DMS153 treated with DMSO at 0.1 percent for 48 hours (cell line): Measurements from ENCODE around the gene DUSP28.
"Not testable (repeated sequence)": the region's sequence is repeated elsewhere in the genome, so short reads cannot be mapped to it uniquely, and the experiment has no call there.

ENCODE experiments used
- DNase-seq: peaks from one replicate; lab custom pipeline; 2025; ENCODE audit not compliant: unreplicated experiment; lab: John Stamatoyannopoulos, UW

The DUSP28 gene

GRCh38 chr2:240527153-240527750 lies 32.9 kb upstream of the DUSP28 start:
- no peak for DNase-seq

DNA sequence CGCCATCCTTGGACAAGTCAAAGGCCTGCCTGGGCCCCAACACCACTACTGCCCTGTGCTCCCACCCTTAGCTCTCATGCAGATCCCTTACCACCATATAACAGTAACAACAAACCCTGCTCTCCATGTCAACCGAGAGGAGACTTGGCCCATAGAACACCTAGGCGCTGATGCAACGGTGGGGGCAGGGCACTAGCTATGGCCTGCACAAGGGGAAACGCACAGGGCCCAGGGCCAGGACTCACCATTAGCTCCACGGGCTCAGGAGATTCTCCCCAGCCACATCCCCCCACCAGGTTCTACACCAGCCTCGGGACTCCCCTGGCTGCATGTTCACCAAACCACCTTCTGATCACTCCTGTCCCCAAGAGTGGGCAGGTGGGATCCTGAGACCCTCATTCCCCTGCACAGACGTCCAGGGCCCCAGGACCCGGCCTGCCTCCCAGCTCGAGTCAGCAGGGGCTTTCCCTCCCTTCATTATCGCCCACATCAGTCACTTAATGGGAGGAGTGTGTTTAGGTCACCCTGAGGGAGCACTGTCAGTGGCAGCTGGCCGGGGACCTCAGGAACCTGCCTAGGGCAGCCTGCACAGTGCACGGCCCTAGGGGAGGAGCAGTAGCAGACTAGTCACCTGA lies 31.6 kb upstream of the DUSP28 start:
- DNase-seq: no peak

DNA sequence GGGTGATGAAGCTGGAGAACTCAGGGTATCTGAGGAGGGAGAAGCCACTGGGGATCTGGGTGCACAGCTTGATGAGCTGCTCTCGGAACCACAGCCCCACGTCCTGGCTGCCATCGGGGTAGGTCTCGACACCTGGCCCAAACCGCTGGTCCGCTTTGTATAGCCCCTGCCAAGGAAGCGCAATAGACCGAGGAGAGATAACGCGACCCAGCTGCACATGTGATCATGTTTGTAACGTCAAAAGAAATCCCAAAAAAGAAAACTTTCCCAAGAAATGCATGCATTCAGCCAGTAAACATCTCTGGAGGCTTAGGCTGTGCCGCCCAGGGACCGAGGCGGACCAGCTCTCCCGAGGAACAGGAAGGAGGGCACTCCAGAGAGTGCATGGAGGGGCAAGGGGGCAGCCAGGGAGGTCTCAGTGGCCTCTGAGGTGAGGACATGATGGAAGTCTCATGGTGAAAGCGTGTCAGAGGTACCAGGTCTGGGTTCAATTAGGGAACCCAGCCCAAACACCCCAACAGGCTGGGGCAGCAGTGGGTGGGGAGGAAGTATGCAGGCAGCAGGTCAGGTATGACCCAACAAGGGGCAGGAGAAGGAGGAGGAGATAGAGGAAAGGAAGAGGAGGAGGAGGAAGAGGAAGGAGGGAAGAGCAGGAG lies 30.7 kb upstream of the DUSP28 start:
- no peak for DNase-seq

- DNase-seq: no peak
Observed at GRCh38 chr2:240530181-240530580, 30.0 kb upstream of the DUSP28 start.

- DNase-seq: no peak
Observed at GRCh38 chr2:240531038-240531437, 29.1 kb upstream of the DUSP28 start.

DNA sequence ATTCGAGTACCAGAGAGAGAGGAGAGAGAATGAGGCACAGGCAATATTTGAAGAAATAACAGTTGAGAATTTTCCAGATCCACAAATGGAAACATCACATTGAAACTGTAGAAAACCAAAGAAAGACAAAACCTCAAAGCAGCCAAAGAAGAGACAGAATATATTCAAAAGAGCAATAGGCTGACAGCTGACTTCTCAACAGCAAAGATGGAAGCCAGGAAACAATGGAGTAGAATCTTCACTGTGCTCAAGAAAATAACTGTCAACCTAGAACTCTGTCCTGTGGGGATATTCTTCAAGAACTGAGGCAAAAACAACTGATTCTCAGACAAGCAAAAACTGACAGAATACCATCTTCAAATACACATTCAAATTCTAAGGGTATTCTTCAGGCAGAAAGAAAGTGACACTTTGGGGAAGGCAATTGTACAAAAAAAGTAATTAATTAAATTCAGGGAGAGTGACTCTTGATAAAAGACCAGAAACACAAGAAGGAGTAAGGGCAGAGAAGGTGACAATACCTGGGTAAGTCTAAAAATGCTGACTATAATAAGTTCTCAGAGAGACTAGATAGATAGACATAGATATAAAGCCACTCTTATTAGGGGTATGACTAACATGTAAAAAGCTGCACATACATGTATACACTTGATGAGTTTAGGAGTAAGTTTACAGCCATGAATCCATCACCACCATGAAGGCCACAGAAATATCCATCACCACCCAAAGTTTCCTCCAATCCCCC lies 28.0 kb upstream of the DUSP28 start:
- DNase-seq: no peak

DNA sequence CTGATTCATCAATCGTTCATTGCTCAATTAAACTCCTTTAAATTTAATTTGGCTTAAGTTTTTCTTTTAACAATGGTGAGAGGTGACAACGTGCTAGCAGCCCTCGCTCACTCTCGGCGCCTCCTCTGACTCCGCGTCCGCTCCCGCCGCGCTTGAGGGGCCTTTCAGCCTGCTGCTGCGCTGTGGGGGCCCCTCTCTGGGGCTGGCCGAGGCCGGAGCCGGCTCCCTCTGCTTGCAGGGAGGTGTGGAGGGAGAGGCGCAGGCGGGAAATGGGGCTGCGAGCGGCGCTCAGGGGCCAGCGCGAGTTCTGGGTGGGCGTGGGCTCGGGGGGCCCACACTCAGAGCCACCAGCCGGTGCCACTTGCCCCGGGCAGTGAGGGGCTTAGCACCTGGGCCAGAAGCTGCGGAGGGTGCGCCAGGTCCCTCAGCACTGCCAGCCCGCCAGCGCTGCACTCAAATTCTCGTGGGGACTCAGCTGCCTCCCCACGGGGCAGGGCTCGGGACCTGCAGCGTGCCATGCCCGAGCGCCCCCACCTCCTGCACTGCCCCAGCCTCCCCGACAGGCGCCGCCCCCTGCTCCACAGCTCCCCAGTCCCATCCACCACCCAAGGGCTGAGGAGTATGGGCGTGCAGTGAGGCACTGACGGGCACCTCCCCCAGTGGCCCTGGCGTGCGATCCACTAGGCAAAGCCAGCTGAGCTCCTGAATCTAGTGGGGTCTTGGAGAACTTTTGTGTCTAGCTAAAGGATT lies 22.0 kb upstream of the DUSP28 start:
- no peak for DNase-seq

DNA sequence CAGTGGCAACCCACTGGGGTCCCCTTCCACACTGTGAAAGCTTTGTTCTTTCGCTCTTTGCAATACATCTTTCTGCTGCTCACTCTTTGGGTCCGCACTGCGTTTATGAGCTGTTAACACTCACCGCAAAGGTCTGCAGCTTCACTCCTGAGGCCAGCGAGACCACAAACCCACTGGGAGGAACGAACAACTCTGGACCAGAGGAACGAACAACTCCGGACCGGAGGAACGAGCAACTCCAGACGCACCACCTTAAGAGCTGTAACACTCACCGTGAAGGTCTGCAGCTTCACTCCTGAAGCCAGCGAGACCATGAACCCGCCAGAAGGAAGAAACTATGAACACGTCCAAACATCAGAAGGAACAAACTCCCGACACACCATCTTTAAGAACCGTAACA lies 21.1 kb upstream of the DUSP28 start:
- not testable (repeated sequence) for DNase-seq

DNA sequence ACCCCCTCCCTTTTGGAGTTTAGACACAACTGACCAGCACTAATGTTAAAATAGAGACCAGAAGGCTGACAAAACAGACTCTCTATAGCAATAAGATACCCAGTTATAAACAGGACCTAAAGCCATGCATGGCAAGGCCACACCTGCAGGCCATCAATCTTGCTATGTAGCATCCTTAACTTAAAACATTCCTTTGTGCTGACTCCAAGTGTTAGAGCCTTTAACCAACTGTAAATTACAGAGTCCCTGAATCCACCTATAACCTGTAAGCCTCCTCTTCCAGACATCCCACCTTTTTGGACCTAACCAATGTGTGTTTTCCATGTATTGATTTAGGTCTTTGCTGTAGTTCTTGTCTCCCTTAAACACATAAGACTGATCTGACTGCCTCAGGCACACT lies 20.3 kb upstream of the DUSP28 start:
- no peak for DNase-seq

- no peak for DNase-seq
Observed at GRCh38 chr2:240551288-240551687, 8.9 kb upstream of the DUSP28 start.

GRCh38 chr2:240551811-240552210 lies 8.3 kb upstream of the DUSP28 start:
- no peak for DNase-seq

GRCh38 chr2:240553956-240554480 lies 6.1 kb upstream of the DUSP28 start:
- DNase-seq: no peak

- no peak for DNase-seq
Observed at GRCh38 chr2:240554767-240555493, 5.2 kb upstream of the DUSP28 start.

- no peak for DNase-seq
Observed at GRCh38 chr2:240555541-240556250, 4.5 kb upstream of the DUSP28 start.

- DNase-seq: no peak
Observed at GRCh38 chr2:240556553-240557100, 3.5 kb upstream of the DUSP28 start.

- DNase-seq: no peak
Observed at GRCh38 chr2:240557101-240557751, 2.9 kb upstream of the DUSP28 start.

DNA sequence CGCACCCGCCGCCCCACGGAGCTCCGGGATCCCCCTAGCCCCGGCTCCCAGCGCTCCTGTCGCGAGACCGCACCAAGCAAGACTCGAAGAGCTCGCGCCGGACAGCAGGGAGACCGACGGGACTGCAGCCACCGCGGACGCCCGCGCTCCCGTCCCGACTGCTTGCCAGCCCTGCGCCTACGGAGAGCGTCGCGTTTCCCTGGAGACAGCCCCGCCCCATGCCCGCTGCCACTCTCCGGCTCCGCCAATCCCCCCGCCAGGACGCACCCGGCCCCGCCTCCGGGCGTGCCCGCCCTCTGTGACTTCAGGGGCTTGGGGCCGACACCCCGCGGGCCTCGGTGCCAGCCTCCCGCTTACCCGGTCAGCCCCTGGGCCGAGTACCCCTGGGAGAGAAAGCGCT lies 2.3 kb upstream of the DUSP28 start, which contains the start of gene ANKMY1:
ANKMY1 (minus strand) TSS at position 181 of the 400 bp plus-strand sequence. CDS start 653 bp downstream, outside the sequence.
- no peak for DNase-seq

GRCh38 chr2:240558236-240558761 lies 1.9 kb upstream of the DUSP28 start:
- no peak for DNase-seq
